Ishikawa (cell line): ENCODE data around the gene TNFRSF9.

Experiments
- MAX ChIP-seq: IDR thresholded peaks from 2 replicates; pipeline ENCODE4 v1.6.1; 2012
- RAD21 ChIP-seq: IDR thresholded peaks from 2 replicates; pipeline ENCODE4 v1.6.1; 2012; ENCODE audit warnings: low read depth
- TAF1 ChIP-seq: IDR thresholded peaks from 2 replicates; pipeline ENCODE4 v1.6.1; 2012; ENCODE audit warnings: low read depth, mild to moderate bottlenecking
- YY1 ChIP-seq: IDR thresholded peaks from 2 replicates; pipeline ENCODE4 v1.6.1; 2012; ENCODE audit warnings: low read depth

DNA sequence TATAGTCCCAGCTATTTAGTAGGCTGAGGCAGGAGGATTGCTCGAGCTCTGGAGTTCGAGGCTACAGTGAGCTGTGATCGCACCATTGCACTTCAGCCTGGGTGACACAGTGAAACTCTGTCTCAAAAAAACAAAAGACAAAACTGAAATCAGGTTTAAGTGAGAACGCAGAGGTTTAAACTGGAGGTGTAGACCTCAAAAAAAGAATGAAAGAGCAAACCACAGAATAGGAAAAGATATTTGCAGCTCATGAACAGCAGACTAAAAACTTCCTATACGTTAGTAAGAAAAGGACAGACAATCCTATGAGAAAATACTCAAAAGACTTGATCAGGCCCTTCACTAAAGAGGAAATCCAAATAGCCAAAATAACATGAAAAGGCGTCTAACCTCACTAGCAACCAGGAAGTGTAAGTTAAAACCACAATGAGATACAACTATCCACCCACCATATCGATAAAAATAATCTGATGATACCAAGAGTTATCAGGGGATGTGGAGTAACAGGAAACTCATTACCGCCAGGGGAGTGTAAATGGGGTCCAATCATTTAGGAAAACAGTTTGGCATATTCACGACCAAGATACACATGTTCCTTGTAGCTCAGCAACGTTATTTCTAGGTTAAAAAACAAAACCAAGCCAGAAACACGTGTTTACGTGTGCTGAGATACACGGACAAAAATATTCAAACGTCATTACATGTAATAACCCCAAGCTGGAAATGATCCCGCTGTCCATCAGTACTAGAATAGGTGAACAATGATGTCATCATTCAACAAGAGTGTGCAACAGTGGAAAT lies 9.8 kb downstream of the TNFRSF9 start:
- TF ChIP-seq TAF1 (no peak), MAX (no peak), RAD21 (no peak), YY1 (no peak)
